Prostate gland (tissue), 2 donors: ENCODE measurements around the gene SH3BP4. TPM values are rescaled to one million over a fixed set of nuclear protein-coding genes. Genes with fewer than 3 reads are reported as not detected.
A peak's percentile ranks its signal among the peaks of the same experiment; 100 is the strongest.

ENCODE experiments used
- DNase-seq: peaks from one replicate; pipeline ENCODE4 v3.0.0-alpha.2; 2019; ENCODE audit warnings: low spot score
- H3K27ac ChIP-seq, 2 donors: fragments of 200-600 bp; sonication (generic); 2 replicates each; pipeline ENCODE4 v1.5.1; 2017 to 2019
- H3K27me3 ChIP-seq: fragments of 200-600 bp; sonication (generic); replicated peaks from 2 replicates; pipeline ENCODE4 v1.5.1; 2019; ENCODE audit not compliant: insufficient read depth
- H3K36me3 ChIP-seq, 2 donors: fragments of 200-600 bp; sonication (generic); 1 replicate in 1 of 2; 2 replicates in 1 of 2; pipeline versions ENCODE4 v1.5.1 to v1.8.1; 2017 to 2019
- H3K4me1 ChIP-seq: fragments of 200-600 bp; sonication (generic); replicated peaks from 2 replicates; pipeline ENCODE4 v1.5.1; 2019
- H3K4me3 ChIP-seq, 2 donors: fragments of 200-600 bp; sonication (generic); 2 replicates each; pipeline ENCODE4 v1.5.1; 2017 to 2019
- H3K9me3 ChIP-seq: fragments of 200-600 bp; sonication (generic); 2 replicates; pipeline ENCODE4 v1.5.1; 2017
- POLR2A ChIP-seq: fragments of 450-650 bp; IDR thresholded peaks from one replicate; pipeline ENCODE4 v1.6.1; 2016; ENCODE audit warnings: antibody characterized with exemption, mild to moderate bottlenecking
- POLR2AphosphoS5 ChIP-seq: sonication (generic); formaldehyde crosslinking; IDR thresholded peaks from one replicate; pipeline ENCODE4 v1.6.1; 2017; ENCODE audit warnings: antibody characterized with exemption
- WGBS: methylation state at CpG from one replicate; pipeline ENCODE4 v1.1.5; 2018; 5-methylcytosine and 5-hydroxymethylcytosine counted together
- intact Hi-C: fragments of 100-400 bp; cut with DNase I; formaldehyde crosslinking; loops from one replicate; pipeline ENCODE4 v1.14.2; 2022
- total RNA-seq, 2 donors: library from RNA; depleted of rRNA; stranded (reverse); fragments of >200 nt; gene quantifications; one replicate each; pipeline ENCODE4 v1.1.0, GENCODE V29; 2016
- TF ChIP-seq, protein P1 (sequence below), 4 experiments: fragments of 200-600 bp in 2 of 4; fragments of 450-650 bp in 2 of 4; sonication (generic) in 2 of 4; IDR thresholded peaks; 1 replicate in 3 of 4; 2 replicates in 1 of 4; pipeline ENCODE4 v1.5.1; 2016 to 2019; ENCODE audit warnings: antibody characterized with exemption in 4 of 4, mild to moderate bottlenecking in 2 of 4, moderate library complexity in 2 of 4

Gene SH3BP4
- total RNA-seq, 2 donors from 2014 or later: 86.7 to 134 TPM

DNA sequence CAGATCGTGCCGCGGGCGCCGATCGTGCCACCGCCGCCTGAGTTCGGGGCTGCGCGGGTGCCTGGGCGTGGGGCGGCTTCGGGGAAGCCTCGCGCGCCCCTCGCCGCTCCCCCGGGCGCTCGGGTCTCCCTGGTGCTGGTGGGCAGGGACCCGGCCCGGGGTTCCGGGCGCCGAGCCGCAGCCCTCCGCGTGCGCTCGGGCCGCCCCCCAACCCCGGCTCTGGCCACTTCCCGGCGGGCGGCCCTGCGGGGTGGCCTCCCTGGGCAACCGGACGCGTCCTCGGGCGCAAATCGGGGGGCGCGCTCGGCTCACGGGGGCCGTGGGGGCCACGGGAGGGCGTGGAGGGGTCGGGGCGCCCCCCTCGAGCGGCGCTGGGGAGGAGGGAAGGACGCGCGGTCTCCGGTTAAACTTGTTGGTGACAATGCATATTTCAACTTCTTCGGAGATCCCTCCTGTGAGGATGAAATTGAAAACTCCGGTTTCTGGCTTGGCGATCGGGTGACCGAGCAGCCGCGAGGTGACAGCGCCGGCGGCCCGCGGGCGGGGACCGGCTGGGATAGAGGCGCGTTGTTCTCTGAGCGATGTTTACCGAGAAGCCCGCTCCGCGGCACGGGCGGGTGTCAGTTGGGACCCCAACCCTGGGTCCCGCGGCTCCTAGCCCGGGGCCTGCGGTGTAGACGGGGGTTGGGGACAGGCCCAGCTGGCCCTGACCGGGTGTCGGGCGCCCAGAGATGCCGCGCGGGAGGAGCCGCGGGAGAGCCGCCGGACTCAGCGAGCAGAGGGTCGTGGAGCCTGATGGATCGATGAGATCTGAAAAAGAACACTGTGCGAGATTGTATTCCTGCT lies 676 bp downstream of the SH3BP4 start:
- Histone ChIP-seq H3K9me3 (no peaks in the 10 kb centered on the region), H3K36me3 (no peaks in the 10 kb centered on the region), H3K4me3 (peak overlapping the region; percentile 62 to 92), H3K27me3 (no peaks in the 10 kb centered on the region), H3K4me1 (no peaks in the 10 kb centered on the region), H3K27ac (peak overlapping the region; percentile 87 to 95)
- TF ChIP-seq POLR2A: no peak
- no peak for TF ChIP-seq POLR2AphosphoS5
- TF ChIP-seq, protein P1, sequence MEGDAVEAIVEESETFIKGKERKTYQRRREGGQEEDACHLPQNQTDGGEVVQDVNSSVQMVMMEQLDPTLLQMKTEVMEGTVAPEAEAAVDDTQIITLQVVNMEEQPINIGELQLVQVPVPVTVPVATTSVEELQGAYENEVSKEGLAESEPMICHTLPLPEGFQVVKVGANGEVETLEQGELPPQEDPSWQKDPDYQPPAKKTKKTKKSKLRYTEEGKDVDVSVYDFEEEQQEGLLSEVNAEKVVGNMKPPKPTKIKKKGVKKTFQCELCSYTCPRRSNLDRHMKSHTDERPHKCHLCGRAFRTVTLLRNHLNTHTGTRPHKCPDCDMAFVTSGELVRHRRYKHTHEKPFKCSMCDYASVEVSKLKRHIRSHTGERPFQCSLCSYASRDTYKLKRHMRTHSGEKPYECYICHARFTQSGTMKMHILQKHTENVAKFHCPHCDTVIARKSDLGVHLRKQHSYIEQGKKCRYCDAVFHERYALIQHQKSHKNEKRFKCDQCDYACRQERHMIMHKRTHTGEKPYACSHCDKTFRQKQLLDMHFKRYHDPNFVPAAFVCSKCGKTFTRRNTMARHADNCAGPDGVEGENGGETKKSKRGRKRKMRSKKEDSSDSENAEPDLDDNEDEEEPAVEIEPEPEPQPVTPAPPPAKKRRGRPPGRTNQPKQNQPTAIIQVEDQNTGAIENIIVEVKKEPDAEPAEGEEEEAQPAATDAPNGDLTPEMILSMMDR (IDR thresholded peaks at IDR 0.05): no peak
- intact Hi-C loops: no loop called here
- 2% methylated on average over 68 of the region's 102 CpGs for WGBS
- DNase-seq: no peak

DNA sequence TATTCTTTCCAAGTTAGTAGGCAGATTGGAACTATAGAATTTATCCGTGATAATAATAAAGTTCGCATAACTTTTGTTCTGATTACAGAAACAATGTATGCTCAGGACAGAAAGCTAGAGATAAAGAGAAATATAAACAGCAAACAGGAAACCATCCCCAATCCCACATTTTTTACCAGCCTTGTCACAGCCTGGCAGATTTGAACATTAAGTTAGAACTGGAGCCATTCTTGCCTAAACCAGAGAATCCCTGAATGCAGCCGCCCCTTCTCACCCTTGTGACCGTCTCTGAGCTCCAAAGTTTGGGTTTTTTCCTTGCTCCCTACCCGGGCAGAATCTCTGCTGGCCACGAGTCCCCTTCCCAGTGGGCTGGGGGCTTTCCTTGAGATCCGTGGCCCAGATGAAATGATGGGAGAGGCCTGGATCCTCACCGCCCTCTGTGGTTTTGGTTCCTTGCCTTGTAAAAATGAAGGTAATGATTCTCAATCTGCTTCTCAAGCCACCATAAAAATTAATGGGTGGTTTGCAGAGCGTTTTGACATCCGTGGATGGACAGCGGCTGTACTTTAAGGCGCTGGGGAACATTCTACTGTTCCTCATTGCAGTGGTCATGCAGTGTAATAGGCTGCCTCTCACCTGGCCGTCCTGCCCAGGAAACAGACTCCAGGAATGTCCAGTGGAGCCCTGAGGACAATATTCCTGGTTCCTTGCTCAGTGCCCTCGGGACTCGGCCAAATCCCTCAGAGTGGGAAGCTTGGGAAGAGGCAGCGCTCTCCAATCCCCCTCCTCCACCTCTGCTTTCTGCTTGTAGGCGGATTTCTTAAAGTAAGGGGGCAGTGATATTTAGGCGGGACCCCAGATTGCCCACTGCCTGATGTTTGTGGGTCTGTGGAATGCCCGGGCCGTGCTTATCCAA lies 1.6 kb downstream of the SH3BP4 start:
- H3K27ac ChIP-seq: peak overlapping the region; percentile 87 to 95
- H3K9me3 ChIP-seq: no peaks in the 10 kb centered on the region
- peak; percentile 48 for DNase-seq
- peak overlapping the region; percentile 62 to 92 for H3K4me3 ChIP-seq
- H3K27me3 ChIP-seq: no peaks in the 10 kb centered on the region
- intact Hi-C loops: no loop called here
- TF ChIP-seq, protein P1 (IDR thresholded peaks at IDR 0.05): no peak
- TF ChIP-seq POLR2A: no peak
- TF ChIP-seq POLR2AphosphoS5: peak; percentile 7
- H3K36me3 ChIP-seq: no peaks in the 10 kb centered on the region
- H3K4me1 ChIP-seq: no peaks in the 10 kb centered on the region
- WGBS: 27% methylated on average over 20 of the region's 20 CpGs

DNA sequence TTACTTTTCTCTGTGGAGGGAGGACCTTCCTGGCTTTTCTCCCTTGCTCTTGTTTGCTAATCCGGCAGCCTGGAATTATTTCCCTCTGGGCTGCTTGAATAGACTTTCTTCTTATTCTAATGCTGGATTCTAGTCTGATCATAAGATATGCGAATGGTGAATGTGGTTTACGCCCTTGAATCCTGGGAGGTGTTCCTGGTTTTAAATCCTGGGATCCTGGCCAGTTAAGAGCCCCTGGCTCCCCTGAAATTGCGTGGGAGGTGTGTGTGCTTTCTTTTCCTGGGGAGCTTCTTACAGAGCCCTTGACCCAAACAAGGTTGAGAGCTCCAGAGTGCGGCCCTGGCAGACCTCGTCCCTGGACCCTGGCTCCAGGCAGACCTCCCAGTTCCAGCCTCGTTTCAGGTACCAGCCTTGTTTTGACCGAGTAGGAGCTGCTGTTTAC lies 2.8 kb downstream of the SH3BP4 start:
- intact Hi-C loops: no loop called here
- no peaks in the 10 kb centered on the region for H3K27me3 ChIP-seq
- 24% methylated on average over 8 of the region's 8 CpGs for WGBS
- H3K27ac ChIP-seq: peak overlapping the region; percentile 87 to 95
- peak overlapping the region; percentile 62 to 92 for H3K4me3 ChIP-seq
- TF ChIP-seq, protein P1 (IDR thresholded peaks at IDR 0.05): no peak
- TF ChIP-seq POLR2A (no peak), POLR2AphosphoS5 (no peak)
- peak; percentile 36 for DNase-seq
- H3K36me3 ChIP-seq: no peaks in the 10 kb centered on the region
- no peaks in the 10 kb centered on the region for H3K4me1 ChIP-seq
- no peaks in the 10 kb centered on the region for H3K9me3 ChIP-seq

DNA sequence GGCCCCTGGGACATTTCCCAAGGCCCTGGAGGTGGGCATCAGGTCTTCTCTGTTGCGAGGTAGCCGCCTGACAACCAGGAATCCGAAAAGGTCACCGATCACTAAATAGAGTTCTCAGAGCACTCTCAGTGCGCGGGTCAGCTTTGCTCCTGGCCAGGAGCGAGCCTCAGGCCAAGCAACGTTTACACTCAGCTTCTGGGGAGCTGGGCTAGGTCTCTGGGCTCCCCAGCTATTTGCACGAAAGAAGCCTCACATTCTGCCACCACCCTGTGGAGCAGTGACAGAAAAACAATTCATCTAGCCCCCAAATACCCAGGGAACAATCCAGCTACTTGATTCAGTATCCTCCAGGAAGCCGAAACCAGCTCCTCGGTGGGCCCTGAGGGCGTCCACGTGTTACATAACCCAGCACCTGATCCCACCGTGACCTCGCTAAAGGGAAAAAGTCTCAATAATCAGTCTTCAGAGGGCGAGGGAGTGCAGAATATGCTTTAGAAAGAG lies 3.3 kb downstream of the SH3BP4 start:
- no peaks in the 10 kb centered on the region for H3K36me3 ChIP-seq
- H3K9me3 ChIP-seq: no peaks in the 10 kb centered on the region
- TF ChIP-seq POLR2A (no peak), POLR2AphosphoS5 (no peak)
- TF ChIP-seq, protein P1 (IDR thresholded peaks at IDR 0.05): no peak
- no peak overlapping the region for H3K4me3 ChIP-seq
- H3K4me1 ChIP-seq: peaks cover 2% of the 10 kb centered on the region
- intact Hi-C loops: no loop called here
- peak overlapping the region; percentile 87 to 95 for H3K27ac ChIP-seq
- 80% methylated on average over 16 of the region's 16 CpGs for WGBS
- DNase-seq: no peak
- no peaks in the 10 kb centered on the region for H3K27me3 ChIP-seq
